Glomerular endothelial cell (primary cell): ENCODE data around the gene AFF3. TPM values are rescaled to one million over a fixed set of nuclear protein-coding genes. Genes with fewer than 3 reads are reported as not detected.
"Not testable (repeated sequence)": the region's sequence is repeated elsewhere in the genome, so short reads cannot be mapped to it uniquely, and the experiment has no call there.

Experiments used
- DNase-seq: peaks from one replicate; pipeline ENCODE4 v3.0.0-alpha.2; 2011; ENCODE audit warnings: low read depth, low spot score; ENCODE audit errors: extremely low read depth
- total RNA-seq: library from RNA; depleted of rRNA; stranded (reverse); fragments of >200 nt; gene quantifications from 2 replicates; pipeline ENCODE4 v1.2.3, GENCODE V29; 2015

Gene AFF3
- total RNA-seq, 1 donor from 2014 or later: 4.6 TPM

DNA sequence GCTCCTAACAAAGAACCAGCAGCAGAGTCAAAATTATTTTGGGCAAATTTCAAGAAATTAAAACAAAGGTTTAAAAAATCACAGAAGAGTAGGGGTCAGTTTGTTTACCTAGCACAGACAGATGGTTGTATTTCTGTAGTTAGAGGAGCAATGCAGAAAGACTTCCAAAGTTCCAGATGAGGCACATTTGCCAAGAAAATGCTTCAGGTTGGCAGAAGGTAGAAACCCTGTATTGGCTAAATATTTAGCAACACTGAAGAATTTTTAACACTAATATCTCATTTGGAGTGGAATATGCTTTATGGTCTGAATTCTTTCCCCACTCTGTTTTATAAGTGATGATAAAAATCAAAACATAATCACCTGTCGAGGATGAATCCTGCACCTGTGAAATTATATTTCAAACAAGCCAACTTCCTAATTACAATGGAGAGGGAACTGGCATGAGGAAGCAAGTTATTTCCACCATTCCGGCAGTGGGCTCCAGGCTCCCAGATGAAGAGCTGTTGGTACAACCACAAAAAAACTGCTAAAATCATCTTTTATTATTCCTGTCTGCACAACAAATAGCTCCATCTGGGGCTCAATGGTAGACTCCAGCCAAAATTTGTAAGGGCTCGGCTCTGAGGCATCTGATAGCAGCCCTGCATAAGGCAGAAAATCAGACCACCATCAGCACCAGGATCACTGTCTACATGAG lies 366.0 kb downstream of the AFF3 start:
- no peak for DNase-seq

- no peak for DNase-seq
Measured at GRCh38 chr2:99775585-99775984, 366.8 kb downstream of the AFF3 start.

GRCh38 chr2:99773642-99774041 lies 368.7 kb downstream of the AFF3 start:
- DNase-seq: not testable (repeated sequence)

GRCh38 chr2:99772591-99773331 lies 369.6 kb downstream of the AFF3 start:
- DNase-seq: no peak

DNA sequence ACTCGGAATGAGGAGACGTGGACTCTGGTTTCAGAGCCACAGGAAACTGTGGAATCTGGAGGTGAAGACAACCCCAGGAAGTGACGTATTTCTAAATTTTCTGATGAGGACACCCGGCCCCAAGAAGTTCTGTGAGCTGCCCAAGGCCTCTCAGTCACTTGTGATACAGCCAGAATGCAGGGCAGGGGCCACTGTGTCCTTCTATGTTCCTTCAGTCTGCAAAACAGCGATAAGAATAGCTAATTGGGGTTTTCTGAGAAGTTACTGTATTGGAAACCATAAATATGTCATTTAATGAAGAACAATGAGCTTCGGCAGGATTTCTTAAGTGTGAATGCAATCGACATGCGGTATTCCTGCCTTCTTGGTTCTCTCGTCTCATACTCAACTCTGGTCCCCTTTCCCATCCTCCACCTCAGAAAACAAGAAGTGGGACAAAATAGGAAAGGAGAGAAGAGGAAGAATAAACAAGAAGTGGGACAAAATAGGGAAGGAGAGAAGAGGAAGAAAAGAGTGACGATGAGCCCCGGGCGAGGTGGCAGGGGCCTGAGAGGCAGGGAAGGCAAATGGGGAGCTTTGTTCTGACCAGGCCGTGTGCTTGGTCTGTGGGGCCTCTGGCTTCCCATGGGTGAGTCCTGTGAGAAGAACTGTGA lies 370.6 kb downstream of the AFF3 start:
- no peak for DNase-seq

- DNase-seq: no peak
Measured at GRCh38 chr2:99770876-99771275, 371.5 kb downstream of the AFF3 start.

GRCh38 chr2:99765731-99766318 lies 376.6 kb downstream of the AFF3 start:
- no peak for DNase-seq

- no peak for DNase-seq
Measured at GRCh38 chr2:99763764-99764163, 378.6 kb downstream of the AFF3 start.

GRCh38 chr2:99762714-99763113 lies 379.7 kb downstream of the AFF3 start:
- DNase-seq: no peak

DNA sequence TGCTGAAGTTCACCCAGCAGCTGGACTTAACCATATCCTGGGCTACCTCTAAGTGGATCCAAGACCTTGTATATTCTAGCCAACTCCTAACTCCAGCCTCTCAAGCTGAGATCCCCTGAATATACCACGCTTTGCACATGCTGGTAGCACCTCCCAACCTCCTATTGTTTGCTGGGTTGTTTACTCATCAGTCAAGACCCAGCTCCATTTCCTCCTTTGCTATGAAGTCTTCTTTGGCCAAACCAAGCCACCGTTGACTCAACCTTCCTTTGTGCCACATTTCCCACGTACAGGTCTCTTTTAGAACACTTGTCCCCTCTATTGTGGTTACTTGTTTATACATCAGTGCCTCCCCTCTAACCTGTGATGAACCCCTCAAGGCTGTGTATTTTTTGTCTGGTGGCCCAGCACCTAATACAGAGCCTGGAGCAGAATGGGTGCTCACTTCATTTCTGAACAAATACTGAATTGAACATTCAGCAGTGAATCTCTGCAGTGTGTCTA lies 384.7 kb downstream of the AFF3 start:
- DNase-seq: no peak

- no peak for DNase-seq
Measured at GRCh38 chr2:99756059-99756458, 386.3 kb downstream of the AFF3 start.

GRCh38 chr2:99754210-99754609 lies 388.2 kb downstream of the AFF3 start:
- no peak for DNase-seq

- no peak for DNase-seq
Measured at GRCh38 chr2:99753505-99753904, 388.9 kb downstream of the AFF3 start.

- no peak for DNase-seq
Measured at GRCh38 chr2:99748344-99748743, 394.0 kb downstream of the AFF3 start.

- no peak for DNase-seq
Measured at GRCh38 chr2:99747842-99748241, 394.5 kb downstream of the AFF3 start.

DNA sequence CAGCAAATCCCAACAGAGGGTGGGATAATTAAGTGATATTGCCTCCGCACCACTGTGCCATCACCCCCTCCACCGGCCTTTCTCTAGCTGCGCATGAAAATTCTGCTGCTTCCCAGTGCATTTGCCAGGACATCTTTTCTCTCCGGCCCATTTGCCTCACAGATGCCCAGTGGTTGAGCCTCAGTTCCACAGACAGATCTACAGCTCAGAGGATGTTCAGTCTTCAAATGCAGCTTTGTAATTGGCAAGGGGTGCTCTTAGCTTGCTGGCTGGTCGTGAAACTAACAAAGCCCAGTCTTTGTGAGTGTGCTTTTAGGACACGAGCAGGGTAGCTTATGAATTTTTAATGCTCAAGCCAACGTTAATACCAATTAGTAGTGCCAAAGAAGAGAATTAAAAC lies 399.2 kb downstream of the AFF3 start:
- no peak for DNase-seq

DNA sequence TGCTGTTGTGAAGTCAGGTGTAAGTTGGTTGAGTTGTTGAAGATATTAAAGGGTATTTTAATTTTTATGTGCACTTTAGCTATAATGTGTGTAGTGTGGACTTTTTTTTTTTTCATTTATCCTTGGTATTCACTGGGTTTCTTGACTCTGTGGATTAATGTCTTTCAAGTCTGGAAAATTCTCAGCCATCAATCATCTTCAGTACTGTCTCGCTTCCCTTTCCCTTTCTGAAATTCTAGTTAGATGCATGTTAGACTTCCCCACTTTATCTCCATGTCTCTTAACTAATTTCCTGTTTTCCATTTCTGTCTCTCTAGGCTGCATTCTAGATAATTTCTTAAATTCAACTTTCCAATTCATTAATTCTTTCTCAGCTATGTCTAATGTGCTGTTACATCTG lies 404.9 kb downstream of the AFF3 start:
- DNase-seq: no peak

DNA sequence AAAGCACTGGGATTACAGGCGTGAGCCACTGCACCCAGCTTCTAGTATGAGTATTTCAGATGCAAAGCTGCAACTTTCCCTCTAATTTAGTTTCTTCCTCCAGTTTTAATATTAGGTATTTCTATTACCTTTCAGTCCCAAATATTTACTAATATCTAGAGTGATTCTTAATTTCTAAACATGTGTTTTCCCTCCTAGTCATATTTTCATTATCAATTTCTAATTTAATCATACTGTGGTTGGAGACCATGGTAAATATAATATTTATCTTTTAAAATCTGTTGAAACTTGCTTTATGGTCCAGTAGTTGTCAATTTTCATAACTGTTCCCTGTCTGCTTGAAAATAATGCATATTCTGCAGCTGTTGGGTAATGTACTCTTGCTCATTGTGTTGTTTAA lies 406.6 kb downstream of the AFF3 start:
- DNase-seq: no peak

DNA sequence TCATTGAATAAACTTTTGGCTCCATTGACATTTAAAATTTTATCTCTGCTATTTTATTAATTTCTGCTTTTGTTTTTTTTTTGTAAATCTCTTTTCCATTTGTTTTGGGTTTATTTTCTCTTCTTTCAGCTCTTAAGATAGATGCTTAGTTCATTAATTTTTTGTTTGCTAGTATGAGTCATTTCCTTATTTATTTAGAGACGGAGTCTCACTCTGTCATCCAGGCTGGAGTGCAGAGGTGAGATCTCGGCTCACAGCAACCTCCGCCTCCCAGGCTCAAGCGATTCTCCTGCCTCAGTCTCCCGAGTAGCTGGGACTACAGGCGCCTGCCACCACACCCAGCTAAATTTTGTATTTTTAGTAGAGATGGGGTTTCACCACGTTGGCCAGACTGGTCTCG lies 407.1 kb downstream of the AFF3 start:
- not testable (repeated sequence) for DNase-seq

DNA sequence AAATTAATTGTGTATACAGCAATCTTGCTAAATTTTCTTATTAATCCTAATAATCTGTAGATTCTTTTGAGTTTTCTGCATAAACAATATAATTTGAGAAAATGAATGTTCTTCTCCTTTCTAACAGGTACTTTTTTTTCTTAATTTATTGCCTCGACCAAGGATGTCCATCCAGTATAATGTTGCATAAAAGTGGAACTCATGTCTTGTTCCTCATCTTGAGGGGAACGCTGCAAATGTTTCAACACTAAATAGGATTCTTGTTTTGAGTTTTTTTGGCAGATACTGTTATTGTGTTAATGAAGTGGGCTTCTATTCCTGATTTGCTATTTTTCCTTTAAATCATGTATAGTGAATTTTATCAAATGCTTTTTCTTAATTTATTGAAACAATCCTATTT lies 408.2 kb downstream of the AFF3 start:
- DNase-seq: no peak
